Stimulated activated naive CD8-positive, alpha-beta T cell treated with anti-CD3 and anti-CD28 coated beads, Interleukin-15, Interleukin-2, amounts not matched to agents 100 ng/mL and 50 ng/mL, for 24 hours (primary cell): ENCODE measurements around the gene IQGAP2.

ENCODE experiments used
- H3K27ac Mint-ChIP-seq: one replicate; pipeline ENCODE4 v1.8.0; 2021; ENCODE audit warnings: mild to moderate bottlenecking, mixed read lengths
- H3K27me3 Mint-ChIP-seq: one replicate; pipeline ENCODE4 v1.8.0; 2021; ENCODE audit warnings: mixed read lengths
- H3K36me3 Mint-ChIP-seq: one replicate; pipeline ENCODE4 v1.8.0; 2021; ENCODE audit warnings: low read depth, mixed read lengths
- H3K4me1 Mint-ChIP-seq: one replicate; pipeline ENCODE4 v1.8.0; 2021; ENCODE audit warnings: low read depth, mixed read lengths
- H3K4me3 Mint-ChIP-seq: one replicate; pipeline ENCODE4 v1.8.0; 2021; ENCODE audit warnings: mild to moderate bottlenecking, mixed read lengths
- H3K9me3 Mint-ChIP-seq: one replicate; pipeline ENCODE4 v1.8.0; 2021; ENCODE audit warnings: mixed read lengths

Gene IQGAP2

GRCh38 chr5:76692274-76692540 is 289.1 kb downstream of the IQGAP2 start:
- H3K4me3 Mint-ChIP-seq: no peak overlapping the region
- H3K4me1 Mint-ChIP-seq: peaks cover 10% of the 10 kb centered on the region
- H3K36me3 Mint-ChIP-seq: peaks cover 29% of the 10 kb centered on the region
- peak overlapping the region; percentile 40 for H3K27ac Mint-ChIP-seq
- H3K9me3 Mint-ChIP-seq: no peaks in the 10 kb centered on the region
- H3K27me3 Mint-ChIP-seq: no peaks in the 10 kb centered on the region

GRCh38 chr5:76692651-76693050 is 289.6 kb downstream of the IQGAP2 start:
- Mint-ChIP-seq H3K27me3 (no peaks in the 10 kb centered on the region), H3K4me1 (peaks cover 10% of the 10 kb centered on the region), H3K4me3 (no peak overlapping the region), H3K36me3 (peaks cover 31% of the 10 kb centered on the region), H3K27ac (no peak overlapping the region), H3K9me3 (no peaks in the 10 kb centered on the region)

GRCh38 chr5:76693141-76693540 is 290.1 kb downstream of the IQGAP2 start:
- H3K36me3 Mint-ChIP-seq: peaks cover 33% of the 10 kb centered on the region
- no peaks in the 10 kb centered on the region for H3K27me3 Mint-ChIP-seq
- H3K4me3 Mint-ChIP-seq: no peak overlapping the region
- H3K9me3 Mint-ChIP-seq: no peaks in the 10 kb centered on the region
- no peak overlapping the region for H3K27ac Mint-ChIP-seq
- peaks cover 10% of the 10 kb centered on the region for H3K4me1 Mint-ChIP-seq

- Mint-ChIP-seq H3K4me1 (peaks cover 10% of the 10 kb centered on the region), H3K36me3 (peaks cover 39% of the 10 kb centered on the region), H3K9me3 (no peaks in the 10 kb centered on the region), H3K27me3 (no peaks in the 10 kb centered on the region), H3K4me3 (no peak overlapping the region), H3K27ac (no peak overlapping the region)
These were observed 291.2 kb downstream of the IQGAP2 start for GRCh38 chr5:76694317-76694716.

- Mint-ChIP-seq H3K4me3 (no peak overlapping the region), H3K27me3 (no peaks in the 10 kb centered on the region), H3K36me3 (peaks cover 42% of the 10 kb centered on the region), H3K9me3 (no peaks in the 10 kb centered on the region), H3K4me1 (peaks cover 10% of the 10 kb centered on the region), H3K27ac (no peak overlapping the region)
These were observed 292.3 kb downstream of the IQGAP2 start for GRCh38 chr5:76695346-76695745.

GRCh38 chr5:76696251-76696650 is 293.2 kb downstream of the IQGAP2 start:
- Mint-ChIP-seq H3K36me3 (peaks cover 48% of the 10 kb centered on the region), H3K4me3 (no peak overlapping the region), H3K9me3 (no peaks in the 10 kb centered on the region), H3K27me3 (no peaks in the 10 kb centered on the region), H3K4me1 (peaks cover 10% of the 10 kb centered on the region), H3K27ac (no peak overlapping the region)

GRCh38 chr5:76697670-76698069 is 294.6 kb downstream of the IQGAP2 start:
- Mint-ChIP-seq H3K27ac (peak overlapping the region; percentile 11), H3K4me3 (no peak overlapping the region), H3K4me1 (no peaks in the 10 kb centered on the region), H3K36me3 (peaks cover 59% of the 10 kb centered on the region), H3K27me3 (no peaks in the 10 kb centered on the region), H3K9me3 (no peaks in the 10 kb centered on the region)

- H3K4me3 Mint-ChIP-seq: no peak overlapping the region
- no peaks in the 10 kb centered on the region for H3K9me3 Mint-ChIP-seq
- no peak overlapping the region for H3K27ac Mint-ChIP-seq
- H3K4me1 Mint-ChIP-seq: no peaks in the 10 kb centered on the region
- H3K36me3 Mint-ChIP-seq: peaks cover 46% of the 10 kb centered on the region
- H3K27me3 Mint-ChIP-seq: no peaks in the 10 kb centered on the region
These were observed 297.5 kb downstream of the IQGAP2 start for GRCh38 chr5:76700571-76700970.

- Mint-ChIP-seq H3K36me3 (peaks cover 39% of the 10 kb centered on the region), H3K4me3 (no peak overlapping the region), H3K4me1 (no peaks in the 10 kb centered on the region), H3K9me3 (no peaks in the 10 kb centered on the region), H3K27ac (no peak overlapping the region), H3K27me3 (no peaks in the 10 kb centered on the region)
These were observed 298.2 kb downstream of the IQGAP2 start for GRCh38 chr5:76701298-76701697.

- Mint-ChIP-seq H3K9me3 (no peaks in the 10 kb centered on the region), H3K27ac (no peak overlapping the region), H3K36me3 (peaks cover 29% of the 10 kb centered on the region), H3K4me3 (no peak overlapping the region), H3K27me3 (no peaks in the 10 kb centered on the region), H3K4me1 (no peaks in the 10 kb centered on the region)
These were observed 300.6 kb downstream of the IQGAP2 start for GRCh38 chr5:76703707-76704106.

- no peak overlapping the region for H3K4me3 Mint-ChIP-seq
- H3K36me3 Mint-ChIP-seq: peaks cover 24% of the 10 kb centered on the region
- no peaks in the 10 kb centered on the region for H3K9me3 Mint-ChIP-seq
- H3K27ac Mint-ChIP-seq: no peak overlapping the region
- H3K4me1 Mint-ChIP-seq: no peaks in the 10 kb centered on the region
- no peaks in the 10 kb centered on the region for H3K27me3 Mint-ChIP-seq
These were observed 301.1 kb downstream of the IQGAP2 start for GRCh38 chr5:76704131-76704663.

GRCh38 chr5:76705574-76705973 is 302.5 kb downstream of the IQGAP2 start:
- Mint-ChIP-seq H3K27me3 (no peaks in the 10 kb centered on the region), H3K27ac (no peak overlapping the region), H3K9me3 (no peaks in the 10 kb centered on the region), H3K4me1 (peaks cover 1% of the 10 kb centered on the region), H3K4me3 (no peak overlapping the region), H3K36me3 (peaks cover 19% of the 10 kb centered on the region)

- peaks cover 18% of the 10 kb centered on the region for H3K27me3 Mint-ChIP-seq
- peaks cover 3% of the 10 kb centered on the region for H3K36me3 Mint-ChIP-seq
- no peaks in the 10 kb centered on the region for H3K9me3 Mint-ChIP-seq
- H3K4me1 Mint-ChIP-seq: peaks cover 21% of the 10 kb centered on the region
- no peak overlapping the region for H3K27ac Mint-ChIP-seq
- no peak overlapping the region for H3K4me3 Mint-ChIP-seq
These were observed 306.7 kb downstream of the IQGAP2 start for GRCh38 chr5:76709762-76710161.

GRCh38 chr5:76710991-76711390 is 307.9 kb downstream of the IQGAP2 start:
- no peak overlapping the region for H3K27ac Mint-ChIP-seq
- H3K36me3 Mint-ChIP-seq: peaks cover 3% of the 10 kb centered on the region
- peaks cover 30% of the 10 kb centered on the region for H3K4me1 Mint-ChIP-seq

GRCh38 chr5:76714751-76715485 is 311.8 kb downstream of the IQGAP2 start:
- Mint-ChIP-seq H3K27me3 (peaks cover 49% of the 10 kb centered on the region), H3K9me3 (no peaks in the 10 kb centered on the region), H3K4me1 (peaks cover 43% of the 10 kb centered on the region), H3K27ac (peak overlapping the region; percentile 31), H3K36me3 (peaks cover 3% of the 10 kb centered on the region), H3K4me3 (peak overlapping the region; percentile 82)

More at GRCh38 chr5:76710991-76711390, 307.9 kb downstream of the IQGAP2 start:
- H3K9me3 Mint-ChIP-seq: no peaks in the 10 kb centered on the region
- H3K27me3 Mint-ChIP-seq: peaks cover 26% of the 10 kb centered on the region
- H3K4me3 Mint-ChIP-seq: no peak overlapping the region

- Mint-ChIP-seq H3K27ac (no peak overlapping the region), H3K36me3 (peaks cover 3% of the 10 kb centered on the region), H3K4me1 (peaks cover 43% of the 10 kb centered on the region), H3K9me3 (no peaks in the 10 kb centered on the region), H3K27me3 (peaks cover 49% of the 10 kb centered on the region), H3K4me3 (peak overlapping the region; percentile 82)
These were observed 312.3 kb downstream of the IQGAP2 start for GRCh38 chr5:76715486-76715735.
